Adrenal gland (tissue), 12 donors: ENCODE measurements around the gene NDUFB10. TPM values are rescaled to one million over a fixed set of nuclear protein-coding genes. Genes with fewer than 3 reads are reported as not detected.
A peak's percentile ranks its signal among the peaks of the same experiment; 100 is the strongest.
"Not testable (repeated sequence)": the region's sequence is repeated elsewhere in the genome, so short reads cannot be mapped to it uniquely, and the experiment has no call there.

ENCODE experiments used
- DNase-seq, 7 donors: peaks; one replicate each; pipeline ENCODE4 v3.0.0-alpha.2; 2019 to 2020
- H3K27ac ChIP-seq, 5 donors: fragments of 200-600 bp; sonication (generic) in 4 of 5; 1 replicate in 3 of 5; 2 replicates in 2 of 5; pipeline versions ENCODE4 v1.5.1 to v1.8.0; 2016 to 2020; ENCODE audit warnings: mild to moderate bottlenecking in 1 of 5
- H3K27me3 ChIP-seq: fragments of 200-600 bp; 2 replicates; pipeline ENCODE4 v1.8.0; 2021
- H3K36me3 ChIP-seq, 2 donors: fragments of 200-600 bp; replicated peaks in 1 of 2; 1 replicate in 1 of 2; 2 replicates in 1 of 2; pipeline versions ENCODE4 v1.5.1 to v1.8.0; 2018 to 2022
- H3K4me1 ChIP-seq, 2 donors: fragments of 200-600 bp; replicated peaks in 1 of 2; 1 replicate in 1 of 2; 2 replicates in 1 of 2; pipeline versions ENCODE4 v1.5.1 to v1.8.0; 2018 to 2021
- H3K4me3 ChIP-seq, 4 donors: fragments of 200-600 bp; sonication (generic) in 3 of 4; one replicate each; pipeline ENCODE4 v1.5.1; 2016 to 2018
- H3K9me3 ChIP-seq, 3 donors: fragments of 200-600 bp; sonication (generic) in 1 of 3; replicated peaks in 1 of 3; 1 replicate in 2 of 3; 2 replicates in 1 of 3; pipeline versions ENCODE4 v1.5.1 to v1.8.0; 2016 to 2021
- POLR2A ChIP-seq, 2 donors: fragments of 450-650 bp; IDR thresholded peaks; one replicate each; pipeline ENCODE4 v1.6.1; 2017; ENCODE audit warnings: antibody characterized with exemption in 2 of 2, mild to moderate bottlenecking in 2 of 2, moderate library complexity in 1 of 2
- WGBS, 4 donors: extraction: QIAGEN DNeasy Blood & Tissue Kit in 2 of 4; methylation state at CpG; one replicate each; pipeline versions ENCODE4 v1.1.5 to v1.1.7; 2013 to 2017; 5-methylcytosine and 5-hydroxymethylcytosine counted together
- intact Hi-C, 2 donors: fragments of 100-400 bp; cut with DNase I; formaldehyde crosslinking; loops; one replicate each; pipeline versions ENCODE4 v1.14.1 to v1.15.0; 2022 to 2023
- polyA plus RNA-seq, 3 donors: library from polyadenylated mRNA; stranded (reverse); fragments of 200-250 nt in 2 of 3; fragments of 350-450 nt in 1 of 3; fragmentation: Illumina TruSeq in 1 of 3; extraction: RNeasy Lipid Tissue Mini Kit (QIAGEN cat#74804) in 1 of 3; gene quantifications; one replicate each; pipeline ENCODE4 v1.2.3, GENCODE V29; 2013 to 2014
- total RNA-seq, 9 donors: library from RNA; depleted of rRNA in 4 of 9; stranded (reverse); fragments of >200 nt in 4 of 9; fragments of 120-200 nt in 1 of 9; fragmentation: NEBNext Ultra II Directional in 1 of 9; extraction: Animal tissue kit (Norgen Biotek cat#: 25700) in 1 of 9; gene quantifications; one replicate each; pipeline versions ENCODE4 v1.1.0 to v1.2.4, GENCODE V29; 2013 to 2023
- TF ChIP-seq, protein P1 (sequence below), 6 experiments: fragments of 450-650 bp in 4 of 6; fragments of 200-600 bp in 2 of 6; sonication (generic) in 1 of 6; IDR thresholded peaks; 1 replicate in 5 of 6; 2 replicates in 1 of 6; pipeline versions ENCODE4 v1.5.1 to v1.8.0; 2016 to 2021; ENCODE audit warnings: antibody characterized with exemption in 6 of 6, mild to moderate bottlenecking in 2 of 6, moderate library complexity in 1 of 6
- donor health status: healthy with polysubstance abuse.
- donor health status: Bipolar disorder and iron deficiency.
- donor health status: DM: yes; HTN: yes; CAD: no.
- donor health status: DM: no; HTN: no; CAD: no.
- donor health status: DM: no; HTN: no; CAD: no.
- donor health status: DM: yes; HTN: yes; CAD: no.

Gene NDUFB10
- total and polyA plus RNA-seq, 12 donors, result 109 to 298 (median 175) TPM

DNA sequence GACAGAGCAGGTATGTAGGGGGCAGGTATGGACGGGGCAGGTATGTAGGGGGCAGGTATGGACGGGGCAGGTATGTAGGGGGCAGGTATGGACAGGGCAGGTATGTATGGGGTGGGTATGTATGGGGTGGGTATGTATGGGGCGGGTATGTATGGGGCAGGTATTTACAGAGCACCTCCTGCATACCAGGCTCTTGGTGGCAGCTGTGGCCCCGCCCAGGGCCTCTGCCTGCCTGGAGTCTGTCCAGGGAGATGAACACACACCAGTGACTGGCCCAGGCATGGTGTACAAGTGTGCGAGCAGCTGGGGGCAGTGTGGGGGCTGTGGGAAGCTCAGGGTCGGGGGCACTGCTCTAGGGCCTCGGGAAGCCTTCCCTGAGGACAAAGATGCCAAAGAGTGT, 9.3 kb upstream of the NDUFB10 start:
- H3K27ac ChIP-seq, result no peak overlapping the region

GRCh38 chr16:1950559-1950958, 8.8 kb upstream of the NDUFB10 start:
- 76 to 87% (median 79%) methylated on average over 7 to 19 of the region's 19 CpGs for WGBS, 4 donors
- no peak overlapping the region for H3K4me3 ChIP-seq

More for the DNA sequence above, 9.3 kb upstream of the NDUFB10 start:
- no peak for TF ChIP-seq POLR2A (IDR thresholded peaks at IDR 0.05)
- TF ChIP-seq, protein P1, sequence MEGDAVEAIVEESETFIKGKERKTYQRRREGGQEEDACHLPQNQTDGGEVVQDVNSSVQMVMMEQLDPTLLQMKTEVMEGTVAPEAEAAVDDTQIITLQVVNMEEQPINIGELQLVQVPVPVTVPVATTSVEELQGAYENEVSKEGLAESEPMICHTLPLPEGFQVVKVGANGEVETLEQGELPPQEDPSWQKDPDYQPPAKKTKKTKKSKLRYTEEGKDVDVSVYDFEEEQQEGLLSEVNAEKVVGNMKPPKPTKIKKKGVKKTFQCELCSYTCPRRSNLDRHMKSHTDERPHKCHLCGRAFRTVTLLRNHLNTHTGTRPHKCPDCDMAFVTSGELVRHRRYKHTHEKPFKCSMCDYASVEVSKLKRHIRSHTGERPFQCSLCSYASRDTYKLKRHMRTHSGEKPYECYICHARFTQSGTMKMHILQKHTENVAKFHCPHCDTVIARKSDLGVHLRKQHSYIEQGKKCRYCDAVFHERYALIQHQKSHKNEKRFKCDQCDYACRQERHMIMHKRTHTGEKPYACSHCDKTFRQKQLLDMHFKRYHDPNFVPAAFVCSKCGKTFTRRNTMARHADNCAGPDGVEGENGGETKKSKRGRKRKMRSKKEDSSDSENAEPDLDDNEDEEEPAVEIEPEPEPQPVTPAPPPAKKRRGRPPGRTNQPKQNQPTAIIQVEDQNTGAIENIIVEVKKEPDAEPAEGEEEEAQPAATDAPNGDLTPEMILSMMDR (IDR thresholded peaks at IDR 0.05), result no peak
- Histone ChIP-seq H3K9me3 (no peaks in the 10 kb centered on the region), H3K27me3 (no peaks in the 10 kb centered on the region), H3K4me3 (no peak overlapping the region), H3K4me1 (no peaks in the 10 kb centered on the region), H3K36me3 (no peaks in the 10 kb centered on the region)
- DNase-seq, result no peak
- WGBS, 4 donors, result 60 to 67% (median 63%) methylated on average over 6 to 7 of the region's 7 CpGs
- intact Hi-C loops, result no loop called here

DNA sequence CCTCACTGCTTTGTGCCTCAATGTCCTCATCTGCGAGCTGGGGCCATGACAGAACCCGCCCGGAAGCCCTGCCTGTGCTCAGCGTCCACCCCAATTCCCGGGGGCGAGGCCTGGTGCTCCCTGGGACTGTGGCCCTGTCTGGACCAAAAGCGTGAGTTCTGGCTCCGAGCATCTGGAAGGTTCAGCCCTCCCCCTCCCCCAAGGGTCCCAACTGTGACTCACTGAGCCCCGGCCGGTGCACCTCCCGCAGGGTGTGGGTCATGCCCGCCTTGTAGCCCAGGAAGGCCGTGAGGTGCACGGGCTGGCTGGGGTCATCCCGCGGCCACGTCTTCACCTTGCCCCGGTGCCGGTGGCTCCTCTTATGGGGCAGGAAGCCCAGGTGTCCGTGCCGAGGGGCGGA, 5.6 kb upstream of the NDUFB10 start:
- DNase-seq, result peak in 1 of 7 donors; percentile 19
- intact Hi-C loops, result no loop called here
- H3K4me3 ChIP-seq, result no peak overlapping the region
- H3K36me3 ChIP-seq, result no peaks in the 10 kb centered on the region
- TF ChIP-seq, protein P1 (IDR thresholded peaks at IDR 0.05), result no peak
- TF ChIP-seq POLR2A (IDR thresholded peaks at IDR 0.05), result no peak
- no peaks in the 10 kb centered on the region for H3K9me3 ChIP-seq
- no peaks in the 10 kb centered on the region for H3K27me3 ChIP-seq
- 82 to 91% (median 83%) methylated on average over 5 to 22 of the region's 22 CpGs for WGBS, 4 donors
- no peak overlapping the region for H3K27ac ChIP-seq
- H3K4me1 ChIP-seq, result no peaks in the 10 kb centered on the region

More at GRCh38 chr16:1950559-1950958, 8.8 kb upstream of the NDUFB10 start:
- intact Hi-C loops, result no loop called here
- DNase-seq, result no peak
- H3K9me3 ChIP-seq, result no peaks in the 10 kb centered on the region
- H3K4me1 ChIP-seq, result no peaks in the 10 kb centered on the region
- H3K36me3 ChIP-seq, result no peaks in the 10 kb centered on the region
- H3K27ac ChIP-seq, result no peak overlapping the region
- no peaks in the 10 kb centered on the region for H3K27me3 ChIP-seq
- TF ChIP-seq, protein P1 (IDR thresholded peaks at IDR 0.05), result no peak
- no peak for TF ChIP-seq POLR2A (IDR thresholded peaks at IDR 0.05)

DNA sequence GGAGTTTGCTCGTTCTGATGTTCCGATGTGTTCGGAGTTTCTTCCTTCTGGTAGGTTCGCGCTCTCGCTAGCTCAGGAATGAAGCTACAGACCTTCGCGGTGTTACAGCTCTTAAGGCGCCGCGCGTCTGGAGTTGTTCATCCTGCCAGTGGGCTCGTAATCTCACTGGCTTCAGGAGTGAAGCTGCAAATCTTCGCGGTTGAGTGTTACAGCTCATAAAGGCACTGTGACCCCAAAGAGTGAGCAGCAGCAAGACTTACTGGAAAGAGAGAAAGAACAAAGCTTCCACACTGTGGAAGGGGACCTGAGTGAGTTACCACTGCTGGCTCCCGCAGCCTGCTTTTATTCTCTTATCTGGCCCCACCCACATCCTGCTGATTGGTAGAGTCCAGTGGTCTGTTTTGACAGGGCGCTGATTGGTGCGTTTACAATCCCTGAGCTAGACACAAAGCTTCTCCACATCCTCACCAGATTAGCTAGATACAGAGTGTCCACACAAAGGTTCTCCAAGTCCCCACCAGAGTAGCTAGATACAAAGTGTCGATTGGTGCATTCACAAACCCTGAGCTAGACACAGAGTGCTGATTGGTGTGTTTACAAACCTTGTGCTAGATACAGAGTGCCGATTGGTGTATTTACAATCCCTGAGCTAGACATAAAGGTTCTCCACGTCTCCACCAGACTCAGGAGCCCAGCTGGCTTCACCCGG, 1.8 kb upstream of the NDUFB10 start:
- H3K36me3 ChIP-seq, result peaks cover 0 to 15% of the 10 kb centered on the region in 2 donors
- H3K4me3 ChIP-seq, H3K27me3 ChIP-seq, H3K9me3 ChIP-seq, H3K4me1 ChIP-seq, H3K27ac ChIP-seq, intact Hi-C loops: not testable (repeated sequence)
- 81 to 93% (median 85%) methylated on average over 16 to 20 of the region's 22 CpGs for WGBS, 4 donors
- DNase-seq, result peak in 1 of 7 donors; percentile 20

DNA sequence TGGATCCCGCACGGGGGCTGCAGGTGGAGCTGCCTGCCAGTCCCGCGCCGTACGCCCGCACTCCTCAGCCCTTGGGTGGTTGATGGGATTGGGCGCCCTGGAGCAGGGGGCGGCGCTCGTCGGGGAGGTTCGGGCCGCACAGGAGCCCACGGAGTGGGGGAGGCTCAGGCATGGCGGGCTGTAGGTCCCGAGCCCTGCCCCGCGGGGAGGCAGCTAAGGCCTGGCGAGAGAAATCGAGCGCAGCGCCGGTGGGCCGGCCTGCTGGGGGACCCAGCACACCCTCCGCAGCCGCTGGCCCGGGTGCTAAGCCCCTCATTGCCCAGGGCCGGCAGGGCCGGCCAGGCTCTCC, 1.2 kb upstream of the NDUFB10 start:
- intact Hi-C loops, H3K4me3 ChIP-seq, H3K9me3 ChIP-seq, H3K27ac ChIP-seq, H3K27me3 ChIP-seq: not testable (repeated sequence)
- Histone ChIP-seq H3K4me1 (peaks cover 0 to 13% of the 10 kb centered on the region in 2 donors), H3K36me3 (peaks cover 0 to 21% of the 10 kb centered on the region in 2 donors)
- DNase-seq, result peak in 2 of 7 donors; percentile 17 to 34
- WGBS, 4 donors, result 64 to 87% (median 69%) methylated on average over 3 to 30 of the region's 30 CpGs
